AG10803 (cell line): Measurements from ENCODE around the gene VWF.

Experiments
- DNase-seq: peaks from one replicate; pipeline ENCODE4 v3.0.0; 2010; ENCODE audit warnings: low read depth
- H3K4me3 ChIP-seq: 2 replicates; pipeline ENCODE4 v1.5.1; 2011; ENCODE audit warnings: mild to moderate bottlenecking, low read length, control low read depth
- CTCF ChIP-seq: conservative IDR thresholded peaks from 2 replicates; pipeline ENCODE4 v1.5.1; 2011; ENCODE audit warnings: mild to moderate bottlenecking, low read length, control low read depth, inconsistent platforms

VWF gene

GRCh38 chr12:5915511-5915910 lies 209.0 kb downstream of the VWF start:
- no peak for TF ChIP-seq CTCF
- no peak for DNase-seq

GRCh38 chr12:5914387-5915149 lies 209.9 kb downstream of the VWF start:
- no peak overlapping the region for H3K4me3 ChIP-seq
- no peak for DNase-seq
- no peak for TF ChIP-seq CTCF

More at GRCh38 chr12:5915511-5915910, 209.0 kb downstream of the VWF start:
- no peak overlapping the region for H3K4me3 ChIP-seq

GRCh38 chr12:5913387-5913786 lies 211.1 kb downstream of the VWF start:
- TF ChIP-seq CTCF: no peak
- DNase-seq: no peak
- no peak overlapping the region for H3K4me3 ChIP-seq

- peak; percentile 24; the same call in 1 of the 2 replicates for TF ChIP-seq CTCF
- no peak overlapping the region for H3K4me3 ChIP-seq
- DNase-seq: no peak
Observed at GRCh38 chr12:5912437-5913334, 211.8 kb downstream of the VWF start.

- TF ChIP-seq CTCF: no peak
- H3K4me3 ChIP-seq: no peak overlapping the region
- no peak for DNase-seq
Observed at GRCh38 chr12:5912011-5912410, 212.5 kb downstream of the VWF start.

- no peak overlapping the region for H3K4me3 ChIP-seq
- DNase-seq: no peak
Observed at GRCh38 chr12:5910790-5911548, 213.5 kb downstream of the VWF start.

More at GRCh38 chr12:5910790-5911548, 213.5 kb downstream of the VWF start:
- TF ChIP-seq CTCF: no peak
